AG09319 (cell line): ENCODE results near the gene ZNF385D.

Experiments
- DNase-seq: peaks from one replicate; pipeline ENCODE4 v3.0.0-alpha.2; 2010; ENCODE audit warnings: low read depth; ENCODE audit errors: extremely low read depth
- CTCF ChIP-seq: IDR thresholded peaks from 2 replicates; pipeline ENCODE4 v1.5.1; 2011; ENCODE audit warnings: low read depth, mild to moderate bottlenecking, inconsistent platforms, low read length, moderate library complexity

The ZNF385D gene

GRCh38 chr3:21411058-21411457 is 340.0 kb downstream of the ZNF385D start:
- no peak for TF ChIP-seq CTCF
- no peak for DNase-seq

- no peak for DNase-seq
- no peak for TF ChIP-seq CTCF
Measured at GRCh38 chr3:21409401-21409800, 341.6 kb downstream of the ZNF385D start.

DNA sequence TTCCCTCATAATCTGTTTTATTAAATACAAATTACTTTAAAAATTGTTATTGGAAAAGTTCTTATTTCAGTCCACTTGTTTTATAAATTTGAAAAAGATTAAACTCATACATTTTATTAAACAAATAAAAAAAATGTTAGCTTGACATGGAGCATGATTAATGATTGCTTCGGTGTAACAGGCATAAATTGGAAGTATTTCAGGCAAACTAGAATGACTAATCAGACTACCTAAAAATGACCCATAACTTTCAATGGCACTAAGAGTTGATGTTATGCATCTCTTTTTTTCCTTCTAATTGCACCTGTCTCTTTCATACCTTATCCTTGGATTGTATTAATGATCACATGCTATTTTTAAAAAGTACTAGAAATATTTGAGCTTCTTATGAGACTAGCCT is 343.3 kb downstream of the ZNF385D start:
- DNase-seq: no peak
- TF ChIP-seq CTCF: no peak

GRCh38 chr3:21405671-21406667 is 345.0 kb downstream of the ZNF385D start:
- no peak for TF ChIP-seq CTCF
- DNase-seq: no peak

DNA sequence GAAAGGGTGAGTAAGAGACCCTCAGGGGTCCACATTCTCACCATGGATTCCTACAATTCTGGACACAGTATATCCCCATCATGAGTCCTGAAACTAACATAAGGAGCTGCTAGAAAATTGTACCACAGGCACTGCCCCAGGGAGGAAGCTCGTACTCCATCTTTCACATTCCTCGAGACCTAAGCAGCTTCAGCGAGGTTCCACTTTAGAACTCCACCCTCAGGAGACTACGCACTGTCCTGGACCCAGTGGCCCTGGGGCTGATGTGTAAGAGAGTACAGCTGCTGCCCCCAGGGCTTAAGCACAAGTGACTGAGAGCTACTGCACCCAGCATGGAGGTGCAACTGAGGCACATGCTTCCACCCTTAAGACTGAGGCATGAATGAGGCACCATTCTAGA is 352.5 kb downstream of the ZNF385D start:
- TF ChIP-seq CTCF: no peak
- DNase-seq: no peak

DNA sequence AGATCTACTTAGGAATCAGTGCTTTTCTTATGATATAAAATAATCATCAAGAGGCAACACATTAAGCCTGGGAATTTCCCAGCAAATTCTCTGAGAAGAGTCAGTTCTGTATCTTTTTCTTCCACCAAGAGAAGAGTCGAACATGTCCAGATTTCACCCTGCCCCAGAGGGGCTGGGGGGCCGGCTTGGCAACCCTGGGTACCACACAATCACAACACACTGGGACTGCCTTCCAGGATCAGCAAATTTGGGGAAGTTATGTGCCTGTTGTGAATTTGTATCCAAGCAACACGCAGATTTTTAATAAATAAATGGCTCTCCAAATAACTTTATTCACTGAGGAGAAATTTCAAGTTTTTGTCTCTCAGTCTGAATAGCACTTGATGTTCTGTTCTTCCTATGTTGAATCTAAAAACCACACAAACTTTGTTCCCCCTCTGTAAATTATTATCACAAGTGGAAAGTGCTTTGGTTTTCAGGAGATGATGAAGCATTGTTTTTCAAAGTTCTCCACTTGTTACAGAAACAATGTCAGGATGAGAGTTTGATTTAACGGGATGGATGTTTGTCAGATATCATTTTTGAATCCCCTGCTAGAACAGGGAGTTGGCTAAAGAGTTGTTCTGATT is 357.2 kb downstream of the ZNF385D start:
- TF ChIP-seq CTCF: no peak
- DNase-seq: no peak

GRCh38 chr3:21392526-21392925 is 358.5 kb downstream of the ZNF385D start:
- no peak for TF ChIP-seq CTCF
- no peak for DNase-seq
